ENCODE data around the gene FSTL4. TPM values are rescaled to one million over a fixed set of nuclear protein-coding genes. Genes with fewer than 3 reads are reported as not detected.
A peak's percentile ranks its signal among the peaks of the same experiment; 100 is the strongest.

The FSTL4 gene
- total RNA-seq, 2 donors from 2014 or later = not detected

DNA sequence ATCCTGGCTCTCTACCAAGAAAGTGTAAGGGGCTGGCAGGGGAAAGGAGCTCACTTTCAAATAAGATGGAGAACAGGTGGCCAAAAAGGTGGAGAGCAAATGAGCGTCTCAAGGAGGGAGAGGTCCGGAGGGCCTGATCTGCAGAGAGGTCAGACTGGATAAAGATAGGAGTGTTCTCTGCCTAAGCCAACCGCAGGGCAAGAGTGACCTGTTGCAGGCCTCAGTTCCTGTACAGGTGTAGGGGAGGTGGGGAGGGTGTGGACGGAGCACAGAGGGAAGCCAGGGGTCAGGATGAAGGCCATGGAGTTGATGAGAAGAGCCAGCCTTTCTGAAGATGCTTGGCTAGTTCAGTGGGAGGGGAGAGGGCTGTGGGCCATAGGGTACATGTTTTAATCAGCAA lies 320.8 kb downstream of the FSTL4 start:
- no peak overlapping the region for H3K27ac Mint-ChIP-seq
- no peak for ATAC-seq
- H3K27me3 Mint-ChIP-seq = no peaks in the 10 kb centered on the region

DNA sequence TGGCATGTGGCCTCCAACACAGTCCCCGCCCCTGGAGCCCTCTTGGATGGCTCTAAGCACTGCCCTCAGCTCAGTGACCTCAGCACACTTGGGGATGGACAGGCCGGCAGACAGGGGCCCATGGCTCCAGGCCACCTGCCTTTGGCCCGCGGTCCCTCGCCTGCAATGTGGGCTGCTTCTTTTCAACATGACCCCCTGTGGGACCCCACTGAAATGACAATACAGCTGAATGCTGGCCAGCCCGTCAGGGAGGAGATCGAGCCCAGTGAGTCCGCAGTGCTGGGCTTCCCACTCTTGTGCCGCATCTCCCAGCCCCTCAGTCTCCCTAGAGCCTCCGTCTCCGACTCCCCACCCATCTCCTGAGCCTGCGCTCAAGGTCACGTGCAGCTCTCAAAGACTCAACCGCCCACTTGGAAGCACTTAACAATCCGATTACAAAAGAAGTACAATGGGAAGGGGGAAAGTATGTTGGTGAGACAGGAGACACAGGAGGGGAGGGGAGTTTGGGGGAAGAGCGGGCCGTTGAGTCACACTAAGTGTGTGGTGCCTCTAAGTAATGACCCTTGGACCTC lies 321.6 kb downstream of the FSTL4 start:
- H3K27me3 Mint-ChIP-seq = no peaks in the 10 kb centered on the region
- DNase-seq (ENCODE audit: low spot score) = no peak
- no peaks in the 10 kb centered on the region for H3K4me1 Mint-ChIP-seq (ENCODE audit: low read depth in 2 of 2)
- no peaks in the 10 kb centered on the region for H3K9me3 Mint-ChIP-seq
- ATAC-seq = no peak
- H3K36me3 Mint-ChIP-seq = no peaks in the 10 kb centered on the region
- no peak overlapping the region for H3K27ac Mint-ChIP-seq
- no peak overlapping the region for H3K4me3 Mint-ChIP-seq

More for the DNA sequence above, 320.8 kb downstream of the FSTL4 start:
- no peak overlapping the region for H3K4me3 Mint-ChIP-seq
- no peaks in the 10 kb centered on the region for H3K36me3 Mint-ChIP-seq
- H3K4me1 Mint-ChIP-seq (ENCODE audit: low read depth in 2 of 2) = no peaks in the 10 kb centered on the region
- no peaks in the 10 kb centered on the region for H3K9me3 Mint-ChIP-seq
- DNase-seq (ENCODE audit: low spot score) = no peak

DNA sequence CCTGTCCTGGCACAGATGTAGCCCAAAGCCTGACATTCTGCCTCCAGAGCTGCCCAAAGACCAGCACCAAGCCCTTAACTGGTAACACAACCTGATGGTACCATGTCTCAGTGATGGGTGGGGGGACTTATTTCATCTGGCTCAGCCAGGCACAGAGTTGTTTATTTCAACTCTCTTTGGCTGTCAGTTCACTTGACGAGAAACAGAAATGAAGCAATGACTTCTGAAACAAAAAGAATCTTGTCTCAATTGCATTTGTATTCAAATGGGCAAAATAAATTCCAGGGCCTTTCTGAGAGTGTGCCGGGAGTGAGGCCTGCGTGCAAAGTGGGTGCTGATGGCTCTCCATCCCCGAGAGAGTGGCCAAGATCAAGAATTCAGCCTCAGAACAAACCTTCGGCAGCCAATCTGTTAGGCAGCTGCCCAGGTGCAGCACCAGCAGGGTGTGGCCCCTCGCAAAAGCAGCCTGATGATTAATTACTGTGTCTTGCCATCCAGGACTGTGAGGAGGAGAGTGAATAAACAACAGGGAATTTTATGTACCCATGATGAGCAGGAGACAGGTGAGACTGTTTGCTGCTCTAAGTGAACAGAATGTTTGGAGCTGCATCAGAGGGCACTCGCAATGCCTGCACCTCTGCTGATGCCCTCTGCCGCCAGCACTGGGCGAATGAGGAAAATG lies 322.5 kb downstream of the FSTL4 start:
- no peak for ATAC-seq
- Mint-ChIP-seq H3K27ac (no peak overlapping the region), H3K27me3 (no peaks in the 10 kb centered on the region)

DNA sequence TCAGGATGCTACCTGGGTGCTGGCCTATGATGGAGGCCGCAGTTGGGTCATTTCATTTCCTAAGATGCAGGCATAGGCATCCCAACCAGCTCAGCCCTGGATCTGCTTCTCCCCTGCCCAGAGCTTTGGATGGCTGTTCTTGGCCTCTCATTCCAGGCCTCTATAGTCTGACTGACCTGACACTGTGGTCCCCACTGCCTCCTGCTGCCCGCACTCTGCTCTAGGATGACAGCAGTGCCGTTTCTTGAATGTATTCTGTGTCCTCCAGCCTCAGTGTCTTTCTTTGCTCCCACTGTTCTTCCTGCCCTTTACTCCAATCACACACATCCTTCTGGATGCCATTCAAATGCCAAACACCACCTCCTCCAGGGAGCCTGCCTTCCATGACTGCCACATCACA lies 324.8 kb downstream of the FSTL4 start:
- H3K4me1 Mint-ChIP-seq (ENCODE audit: low read depth in 2 of 2) = no peaks in the 10 kb centered on the region
- H3K9me3 Mint-ChIP-seq = no peaks in the 10 kb centered on the region
- H3K27ac Mint-ChIP-seq = no peak overlapping the region
- H3K27me3 Mint-ChIP-seq = no peaks in the 10 kb centered on the region
- H3K36me3 Mint-ChIP-seq = no peaks in the 10 kb centered on the region
- ATAC-seq (no peak), DNase-seq (ENCODE audit: low spot score) (no peak)
- no peak overlapping the region for H3K4me3 Mint-ChIP-seq

More for the DNA sequence above, 322.5 kb downstream of the FSTL4 start:
- Mint-ChIP-seq H3K4me3 (no peak overlapping the region), H3K36me3 (no peaks in the 10 kb centered on the region), H3K4me1 (ENCODE audit: low read depth in 2 of 2) (no peaks in the 10 kb centered on the region), H3K9me3 (no peaks in the 10 kb centered on the region)
- no peak for DNase-seq (ENCODE audit: low spot score)

DNA sequence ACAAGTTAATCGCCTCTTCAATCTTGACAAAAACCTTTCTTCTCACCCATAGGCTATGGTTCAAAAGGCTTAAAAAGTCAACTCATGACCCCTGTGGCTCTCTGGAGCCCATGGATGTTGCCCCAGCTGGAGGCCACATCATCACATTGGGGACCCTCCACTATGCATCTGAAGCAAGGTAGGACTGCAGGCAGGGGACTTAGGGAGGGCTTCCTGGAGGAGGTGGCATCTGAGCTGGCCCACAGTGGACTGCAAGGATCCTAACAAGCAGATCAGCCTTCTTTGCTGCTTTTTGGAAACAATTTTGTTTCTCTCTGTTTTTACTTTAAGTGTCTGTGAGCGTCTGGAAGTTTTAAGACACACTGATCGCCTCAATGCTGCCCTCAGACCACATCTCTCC lies 325.9 kb downstream of the FSTL4 start:
- DNase-seq (ENCODE audit: low spot score) = no peak
- Mint-ChIP-seq H3K27ac (no peak overlapping the region), H3K4me3 (no peak overlapping the region), H3K27me3 (no peaks in the 10 kb centered on the region), H3K9me3 (no peaks in the 10 kb centered on the region), H3K36me3 (no peaks in the 10 kb centered on the region), H3K4me1 (ENCODE audit: low read depth in 2 of 2) (no peaks in the 10 kb centered on the region)
- ATAC-seq = no peak

DNA sequence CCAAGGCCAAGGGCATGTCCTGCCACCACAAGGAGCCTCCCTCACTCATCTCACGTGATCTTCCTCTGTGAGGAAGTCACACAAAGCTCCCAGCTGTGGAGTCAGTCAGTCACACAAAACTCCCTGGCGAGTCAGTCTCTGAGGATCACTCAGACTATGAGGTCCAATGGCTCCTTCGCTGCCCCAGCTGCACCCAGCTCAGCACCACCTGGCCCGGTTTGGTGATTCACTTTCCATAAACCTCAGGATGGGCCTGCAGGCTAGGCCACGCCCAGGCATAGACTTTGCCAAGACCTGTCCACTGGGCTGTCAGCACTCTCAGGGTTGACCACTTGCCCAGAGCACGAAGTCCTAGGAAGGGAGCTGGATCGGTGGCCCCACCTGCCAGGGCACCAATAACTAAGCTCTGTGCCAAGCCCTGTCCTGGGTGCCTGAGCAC lies 326.7 kb downstream of the FSTL4 start:
- Mint-ChIP-seq H3K9me3 (no peaks in the 10 kb centered on the region), H3K4me3 (no peak overlapping the region), H3K36me3 (no peaks in the 10 kb centered on the region), H3K4me1 (ENCODE audit: low read depth in 2 of 2) (no peaks in the 10 kb centered on the region), H3K27me3 (no peaks in the 10 kb centered on the region), H3K27ac (no peak overlapping the region)
- peak in 1 of 2 donors; percentile 9 for ATAC-seq
- no peak for DNase-seq (ENCODE audit: low spot score)

DNA sequence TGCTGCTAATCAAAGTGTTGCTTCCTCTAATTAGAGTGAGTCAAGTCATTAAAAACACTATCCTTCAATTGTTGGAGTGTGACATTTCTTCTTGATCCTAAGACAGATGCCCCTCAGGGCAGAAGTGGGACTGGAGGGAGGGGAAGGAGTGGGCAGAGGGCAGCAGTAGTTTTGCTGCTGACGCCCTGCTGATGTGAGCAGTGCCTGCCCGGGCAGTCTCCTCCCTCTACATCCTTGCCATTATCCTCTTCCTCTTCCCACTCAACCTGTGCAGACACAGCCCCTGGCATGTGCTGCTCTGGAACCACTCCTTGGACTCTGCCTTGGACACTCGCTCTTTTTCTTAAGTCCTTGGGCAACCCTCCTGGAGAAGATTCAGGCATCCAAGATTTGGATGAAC lies 328.0 kb downstream of the FSTL4 start:
- Mint-ChIP-seq H3K4me1 (ENCODE audit: low read depth in 2 of 2) (no peaks in the 10 kb centered on the region), H3K9me3 (no peaks in the 10 kb centered on the region), H3K27ac (no peak overlapping the region), H3K36me3 (no peaks in the 10 kb centered on the region), H3K27me3 (no peaks in the 10 kb centered on the region), H3K4me3 (no peak overlapping the region)
- DNase-seq (ENCODE audit: low spot score) (no peak), ATAC-seq (no peak)

DNA sequence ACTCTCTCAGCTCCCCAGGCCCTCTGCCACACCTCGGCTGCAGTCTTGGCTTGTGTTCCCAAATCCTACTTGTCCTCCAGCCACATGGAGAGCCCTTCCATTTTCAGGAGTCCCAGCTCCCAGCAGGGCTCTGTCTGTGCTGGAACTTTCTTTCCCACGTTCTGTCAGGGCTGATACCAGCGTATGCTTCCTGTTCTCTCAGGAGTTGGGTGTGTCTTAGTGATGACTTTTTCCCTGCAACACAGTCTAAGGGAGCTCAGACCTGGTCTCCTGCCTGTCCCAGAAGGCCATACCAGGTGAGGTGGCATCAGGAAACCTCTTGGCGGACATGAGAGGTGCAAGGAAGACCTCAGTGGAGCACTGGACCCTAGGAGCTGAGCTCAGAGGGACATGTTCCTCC lies 334.0 kb downstream of the FSTL4 start:
- ATAC-seq (no peak), DNase-seq (ENCODE audit: low spot score) (no peak)
- H3K9me3 Mint-ChIP-seq = no peaks in the 10 kb centered on the region
- no peaks in the 10 kb centered on the region for H3K4me1 Mint-ChIP-seq (ENCODE audit: low read depth in 2 of 2)
- no peak overlapping the region for H3K4me3 Mint-ChIP-seq
- no peaks in the 10 kb centered on the region for H3K36me3 Mint-ChIP-seq
- no peak overlapping the region for H3K27ac Mint-ChIP-seq
- H3K27me3 Mint-ChIP-seq = no peaks in the 10 kb centered on the region

DNA sequence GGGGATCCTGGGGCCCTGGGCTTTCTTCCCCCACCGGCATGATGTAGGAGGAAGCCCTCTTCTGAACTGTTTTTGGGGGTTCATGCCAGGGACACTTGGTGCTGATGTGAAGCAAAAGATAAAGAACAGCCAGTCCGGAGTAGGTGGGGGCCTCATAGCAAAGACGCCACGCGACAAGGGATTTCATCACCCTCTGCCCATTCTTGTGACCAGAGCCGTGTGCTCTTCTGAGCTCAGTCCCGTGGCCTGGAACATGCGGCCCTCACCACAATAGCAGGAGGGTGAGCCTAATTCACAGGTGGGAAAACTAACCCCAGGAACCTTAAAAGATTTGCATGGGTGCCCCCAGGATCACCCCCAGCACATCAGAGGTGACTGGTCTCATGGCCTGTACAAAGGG lies 334.6 kb downstream of the FSTL4 start:
- no peak for DNase-seq (ENCODE audit: low spot score)
- no peak overlapping the region for H3K4me3 Mint-ChIP-seq
- ATAC-seq = no peak
- H3K4me1 Mint-ChIP-seq (ENCODE audit: low read depth in 2 of 2) = no peaks in the 10 kb centered on the region
- no peaks in the 10 kb centered on the region for H3K27me3 Mint-ChIP-seq
- no peaks in the 10 kb centered on the region for H3K36me3 Mint-ChIP-seq
- H3K27ac Mint-ChIP-seq = no peak overlapping the region
- no peaks in the 10 kb centered on the region for H3K9me3 Mint-ChIP-seq

DNA sequence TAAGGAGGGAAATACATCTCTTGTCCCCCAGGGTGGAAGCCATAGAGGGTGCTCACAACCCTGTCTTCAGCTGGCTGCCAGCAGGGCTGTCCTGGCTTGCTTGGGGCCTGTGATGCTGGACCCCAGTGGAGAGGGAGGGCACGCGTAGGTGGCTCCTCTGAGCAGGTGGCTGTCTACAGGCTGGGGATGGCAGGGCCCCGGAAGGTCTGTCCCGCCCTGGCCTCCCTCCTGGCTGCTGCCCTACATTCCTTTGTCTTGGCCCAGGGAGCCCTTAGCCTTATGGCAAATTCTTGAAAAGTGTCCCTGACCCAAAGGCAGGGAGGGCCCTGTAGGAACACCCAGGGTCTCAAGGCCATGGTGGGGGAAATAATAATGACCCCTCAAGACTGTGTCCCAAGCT lies 336.2 kb downstream of the FSTL4 start:
- ATAC-seq = no peak
- H3K4me1 Mint-ChIP-seq (ENCODE audit: low read depth in 2 of 2) = no peaks in the 10 kb centered on the region
- no peak for DNase-seq (ENCODE audit: low spot score)
- no peak overlapping the region for H3K4me3 Mint-ChIP-seq
- H3K27ac Mint-ChIP-seq = no peak overlapping the region
- H3K27me3 Mint-ChIP-seq = no peaks in the 10 kb centered on the region
- H3K9me3 Mint-ChIP-seq = no peaks in the 10 kb centered on the region
- H3K36me3 Mint-ChIP-seq = no peaks in the 10 kb centered on the region

DNA sequence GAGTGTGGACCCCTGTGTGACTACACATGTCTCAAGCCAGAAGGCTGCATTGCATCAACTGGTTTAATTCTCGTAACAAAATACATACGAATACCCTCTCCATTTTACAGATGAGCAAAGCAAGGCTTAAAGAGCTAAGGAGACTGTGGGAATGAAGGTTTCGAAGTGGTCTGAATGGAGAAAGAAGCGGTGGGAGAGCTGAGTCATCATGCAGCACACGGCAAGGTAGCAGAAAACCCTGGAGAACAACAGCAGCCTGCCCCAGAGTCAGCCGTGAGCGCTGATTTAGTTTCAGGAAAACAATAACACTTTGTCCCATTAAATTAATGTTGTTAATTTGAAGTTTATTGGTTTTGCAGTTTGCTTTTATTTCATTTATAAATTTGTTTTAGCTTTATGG lies 336.7 kb downstream of the FSTL4 start:
- H3K4me1 Mint-ChIP-seq (ENCODE audit: low read depth in 2 of 2) = no peaks in the 10 kb centered on the region
- no peak overlapping the region for H3K27ac Mint-ChIP-seq
- ATAC-seq = no peak
- H3K36me3 Mint-ChIP-seq = no peaks in the 10 kb centered on the region
- DNase-seq (ENCODE audit: low spot score) = no peak
- no peaks in the 10 kb centered on the region for H3K27me3 Mint-ChIP-seq
- no peak overlapping the region for H3K4me3 Mint-ChIP-seq
- no peaks in the 10 kb centered on the region for H3K9me3 Mint-ChIP-seq

DNA sequence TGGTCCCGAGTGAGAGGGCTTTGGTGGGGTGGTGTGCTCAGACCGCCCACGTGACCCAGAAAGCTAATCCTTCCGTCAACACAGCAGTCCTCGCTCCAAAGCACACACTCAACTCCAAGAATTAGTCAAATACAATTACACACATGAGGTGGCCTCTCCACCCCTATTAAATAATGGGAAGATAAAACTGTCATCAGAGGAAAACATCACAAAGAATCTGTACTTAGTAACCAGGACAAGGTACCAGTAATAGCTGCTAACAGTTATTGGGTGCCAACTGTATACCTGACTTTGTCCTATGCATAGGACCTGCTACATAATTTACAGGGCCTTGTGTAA lies 337.8 kb downstream of the FSTL4 start:
- Mint-ChIP-seq H3K9me3 (no peaks in the 10 kb centered on the region), H3K4me1 (ENCODE audit: low read depth in 2 of 2) (no peaks in the 10 kb centered on the region), H3K36me3 (no peaks in the 10 kb centered on the region), H3K27me3 (peaks cover 0 to 2% of the 10 kb centered on the region in 2 donors), H3K4me3 (no peak overlapping the region), H3K27ac (no peak overlapping the region)
- no peak for DNase-seq (ENCODE audit: low spot score)
- no peak for ATAC-seq

DNA sequence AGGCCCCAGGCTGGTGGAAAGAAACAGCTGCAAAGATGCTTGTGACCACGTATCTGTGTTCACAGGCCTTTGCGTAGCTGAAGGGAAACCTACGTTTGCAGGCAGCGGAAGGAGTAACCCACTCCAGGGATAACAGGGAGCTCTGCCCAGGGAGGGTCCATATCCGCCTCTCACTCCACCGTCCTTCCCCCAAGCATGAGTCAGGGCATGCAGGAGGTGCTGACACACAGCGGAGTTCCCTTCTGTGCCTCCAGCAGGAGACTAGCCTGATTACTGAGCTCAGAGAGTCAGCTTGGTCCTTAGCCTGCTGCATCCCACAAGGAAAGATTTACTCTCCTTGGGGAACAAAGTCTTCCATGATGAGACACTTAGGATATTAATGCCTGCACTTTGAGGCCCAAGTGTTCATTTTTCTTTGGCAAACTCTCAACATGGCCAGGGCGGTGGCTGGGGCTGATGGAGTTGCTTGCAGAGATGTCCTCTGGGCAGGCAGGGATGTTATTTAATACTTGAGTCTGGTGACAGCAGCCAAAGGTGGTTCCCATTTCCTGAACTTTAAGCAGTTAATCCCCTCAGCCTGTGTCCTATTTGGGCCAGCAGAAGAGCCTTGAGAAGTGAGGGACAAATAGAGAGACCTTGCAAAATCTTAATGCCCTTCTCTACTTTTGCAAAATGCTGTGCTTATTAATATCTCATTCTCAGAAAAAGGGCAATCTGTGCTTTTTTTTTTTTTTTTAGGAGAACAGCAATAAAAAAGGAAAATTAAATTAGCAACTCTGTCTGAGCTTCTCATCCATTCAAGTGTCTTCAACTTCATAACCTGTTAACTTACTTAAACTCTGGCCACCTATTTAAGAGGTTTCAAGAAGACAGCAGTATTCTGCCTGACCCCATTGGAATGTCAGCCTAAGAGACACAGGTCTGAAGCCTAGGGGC lies 338.4 kb downstream of the FSTL4 start:
- ATAC-seq (no peak), DNase-seq (ENCODE audit: low spot score) (no peak)
- H3K4me3 Mint-ChIP-seq = no peak overlapping the region
- H3K4me1 Mint-ChIP-seq (ENCODE audit: low read depth in 2 of 2) = no peaks in the 10 kb centered on the region
- no peaks in the 10 kb centered on the region for H3K9me3 Mint-ChIP-seq
- no peak overlapping the region for H3K27ac Mint-ChIP-seq
- H3K36me3 Mint-ChIP-seq = no peaks in the 10 kb centered on the region
- H3K27me3 Mint-ChIP-seq = peaks cover 0 to 2% of the 10 kb centered on the region in 2 donors

DNA sequence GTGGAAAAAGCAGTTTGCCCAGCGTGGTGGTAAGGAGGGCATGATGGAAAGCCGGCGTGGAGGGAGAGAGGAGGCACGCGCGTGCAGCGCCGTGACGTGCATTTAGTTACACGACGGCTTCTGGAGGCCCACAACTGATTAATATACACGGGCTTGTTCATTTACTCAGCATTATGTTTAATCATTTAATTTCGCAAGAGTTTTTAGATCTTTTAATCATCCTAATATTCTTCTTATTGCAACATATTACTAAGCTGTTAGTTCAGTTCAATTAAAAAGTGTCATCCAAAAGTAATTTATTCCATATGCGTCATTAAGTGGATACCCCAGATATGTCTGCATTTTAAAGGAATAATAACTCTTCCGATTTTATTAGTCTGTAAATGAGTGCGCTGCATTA lies 340.0 kb downstream of the FSTL4 start:
- no peaks in the 10 kb centered on the region for H3K36me3 Mint-ChIP-seq
- H3K27me3 Mint-ChIP-seq = peaks cover 0 to 2% of the 10 kb centered on the region in 2 donors
- DNase-seq (ENCODE audit: low spot score) (no peak), ATAC-seq (no peak)
- no peaks in the 10 kb centered on the region for H3K4me1 Mint-ChIP-seq (ENCODE audit: low read depth in 2 of 2)
- H3K27ac Mint-ChIP-seq = no peak overlapping the region
- no peak overlapping the region for H3K4me3 Mint-ChIP-seq
- H3K9me3 Mint-ChIP-seq = no peaks in the 10 kb centered on the region
